ENCODE data around the gene PCDHB11. TPM values are rescaled to one million over a fixed set of nuclear protein-coding genes. Genes with fewer than 3 reads are reported as not detected.
A peak's percentile ranks its signal among the peaks of the same experiment; 100 is the strongest.
"Not testable (repeated sequence)": the region's sequence is repeated elsewhere in the genome, so short reads cannot be mapped to it uniquely, and the experiment has no call there.

PCDHB11 gene
- total and polyA plus RNA-seq, 2 experiments from 2014 or later = 0.19 to 1.3 TPM

GRCh38 chr5:141213656-141214339, 14.4 kb downstream of the PCDHB11 start, which contains the start of gene PCDHB13:
TSS of gene PCDHB13 (plus strand) at chr5:141213919. CDS start at chr5:141214124, 205 bp downstream.
- Mint-ChIP-seq H3K36me3 (ENCODE audit: low read depth) (peaks cover 33% of the 10 kb centered on the region), H3K9me3 (peaks cover 37% of the 10 kb centered on the region), H3K4me3 (peak within 1 kb of the TSS; percentile 38; the same call in 1 of the 3 replicates)
- peak; percentile 72 to 73 for TF ChIP-seq CTCF (conservative IDR thresholded peaks at IDR 0.05; ENCODE audit: low read depth in 2 of 2)
- H3K9me2 ChIP-seq (ENCODE audit: insufficient read depth); H3K27me3 Mint-ChIP-seq (ENCODE audit: insufficient read depth, low read depth, poor library complexity); H3K4me2 ChIP-seq; H3K27me3 ChIP-seq (ENCODE audit: insufficient read depth); H3K36me3 ChIP-seq (ENCODE audit: insufficient read depth); H3K27ac ChIP-seq (ENCODE audit: low read depth); H3K4me1 Mint-ChIP-seq; H3K27ac Mint-ChIP-seq; H3K4me1 ChIP-seq (ENCODE audit: insufficient read depth); H4K20me1 ChIP-seq (replicated peaks; ENCODE audit: insufficient read depth); H3K79me2 ChIP-seq (replicated peaks; ENCODE audit: insufficient read depth); H2AFZ ChIP-seq; H3F3A ChIP-seq (replicated peaks; ENCODE audit: low read depth): not testable (repeated sequence)
- DNase-seq (ENCODE audit: low spot score) (peak; percentile 90), ATAC-seq (peak; percentile 89)
- H3K4me3 ChIP-seq = peak within 1 kb of the TSS; percentile 35; the same call in 1 of the 2 replicates

- not testable (repeated sequence) for H3F3A ChIP-seq (replicated peaks; ENCODE audit: low read depth); H4K20me1 ChIP-seq (replicated peaks; ENCODE audit: insufficient read depth); H3K27me3 ChIP-seq (ENCODE audit: insufficient read depth); H3K36me3 ChIP-seq (ENCODE audit: insufficient read depth); H3K79me2 ChIP-seq (replicated peaks; ENCODE audit: insufficient read depth); H3K9me2 ChIP-seq (ENCODE audit: insufficient read depth); H2AFZ ChIP-seq; H3K27me3 Mint-ChIP-seq (ENCODE audit: insufficient read depth, low read depth, poor library complexity); H3K4me1 Mint-ChIP-seq; DNase-seq (ENCODE audit: low spot score); H3K4me2 ChIP-seq; H3K4me3 Mint-ChIP-seq; H3K27ac ChIP-seq (ENCODE audit: low read depth); H3K4me1 ChIP-seq (ENCODE audit: insufficient read depth); H3K27ac Mint-ChIP-seq; ATAC-seq; H3K4me3 ChIP-seq
- Mint-ChIP-seq H3K36me3 (ENCODE audit: low read depth) (peaks cover 32% of the 10 kb centered on the region), H3K9me3 (peaks cover 34% of the 10 kb centered on the region)
These were observed 15.2 kb downstream of the PCDHB11 start for GRCh38 chr5:141214583-141214982.

- H3K36me3 ChIP-seq (ENCODE audit: insufficient read depth); H3K27me3 Mint-ChIP-seq (ENCODE audit: insufficient read depth, low read depth, poor library complexity); H3K27ac ChIP-seq (ENCODE audit: low read depth); DNase-seq (ENCODE audit: low spot score); H3K4me3 Mint-ChIP-seq; H3K27ac Mint-ChIP-seq; H3K4me2 ChIP-seq; H3K27me3 ChIP-seq (ENCODE audit: insufficient read depth); H2AFZ ChIP-seq; H3K4me3 ChIP-seq; H3F3A ChIP-seq (replicated peaks; ENCODE audit: low read depth); H4K20me1 ChIP-seq (replicated peaks; ENCODE audit: insufficient read depth); H3K9me2 ChIP-seq (ENCODE audit: insufficient read depth); H3K4me1 ChIP-seq (ENCODE audit: insufficient read depth); H3K79me2 ChIP-seq (replicated peaks; ENCODE audit: insufficient read depth); H3K4me1 Mint-ChIP-seq; ATAC-seq: not testable (repeated sequence)
- Mint-ChIP-seq H3K36me3 (ENCODE audit: low read depth) (peaks cover 26% of the 10 kb centered on the region), H3K9me3 (peaks cover 28% of the 10 kb centered on the region)
These were observed 16.1 kb downstream of the PCDHB11 start for GRCh38 chr5:141215504-141215903.

- H3K4me1 ChIP-seq (ENCODE audit: insufficient read depth); H3K4me3 ChIP-seq; ATAC-seq; H2AFZ ChIP-seq; H3K9me2 ChIP-seq (ENCODE audit: insufficient read depth); DNase-seq (ENCODE audit: low spot score); H3K4me3 Mint-ChIP-seq; H3K27me3 Mint-ChIP-seq (ENCODE audit: insufficient read depth, low read depth, poor library complexity); H3K27ac ChIP-seq (ENCODE audit: low read depth); H3K27me3 ChIP-seq (ENCODE audit: insufficient read depth); H3K27ac Mint-ChIP-seq; H3K36me3 ChIP-seq (ENCODE audit: insufficient read depth); H3K4me1 Mint-ChIP-seq; H4K20me1 ChIP-seq (replicated peaks; ENCODE audit: insufficient read depth); H3F3A ChIP-seq (replicated peaks; ENCODE audit: low read depth); H3K79me2 ChIP-seq (replicated peaks; ENCODE audit: insufficient read depth); H3K4me2 ChIP-seq: not testable (repeated sequence)
- Mint-ChIP-seq H3K9me3 (peaks cover 25% of the 10 kb centered on the region), H3K36me3 (ENCODE audit: low read depth) (peaks cover 24% of the 10 kb centered on the region)
These were observed 16.6 kb downstream of the PCDHB11 start for GRCh38 chr5:141216035-141216434.
